GM19193 (cell line): Measurements from ENCODE around the gene NCAM2.

Experiments
- POLR2A ChIP-seq: IDR thresholded peaks from 4 replicates; pipeline ENCODE4 v1.6.1; 2011; ENCODE audit not compliant: insufficient read depth, insufficient read length; ENCODE audit errors: extremely low read depth

NCAM2 gene

DNA sequence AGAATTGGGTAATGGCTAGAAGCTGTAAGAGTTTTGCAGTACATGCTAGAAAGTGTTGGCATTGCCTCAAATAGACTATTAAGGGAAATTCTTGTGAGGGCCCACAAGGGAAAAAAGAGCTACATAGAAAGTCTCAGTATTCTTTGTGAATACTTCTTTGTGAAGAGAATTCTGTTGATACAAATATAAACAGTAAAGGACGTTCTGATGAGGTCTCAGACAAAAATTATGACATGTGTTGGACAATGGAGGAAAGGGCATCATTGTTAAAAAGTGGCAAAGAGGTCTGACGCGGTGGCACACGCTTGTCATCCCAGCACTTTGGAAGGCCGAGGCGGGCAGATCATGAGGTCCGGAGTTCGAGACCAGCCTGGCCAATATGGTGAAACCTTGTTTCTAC, 458.9 kb downstream of the NCAM2 start:
- no peak for TF ChIP-seq POLR2A

DNA sequence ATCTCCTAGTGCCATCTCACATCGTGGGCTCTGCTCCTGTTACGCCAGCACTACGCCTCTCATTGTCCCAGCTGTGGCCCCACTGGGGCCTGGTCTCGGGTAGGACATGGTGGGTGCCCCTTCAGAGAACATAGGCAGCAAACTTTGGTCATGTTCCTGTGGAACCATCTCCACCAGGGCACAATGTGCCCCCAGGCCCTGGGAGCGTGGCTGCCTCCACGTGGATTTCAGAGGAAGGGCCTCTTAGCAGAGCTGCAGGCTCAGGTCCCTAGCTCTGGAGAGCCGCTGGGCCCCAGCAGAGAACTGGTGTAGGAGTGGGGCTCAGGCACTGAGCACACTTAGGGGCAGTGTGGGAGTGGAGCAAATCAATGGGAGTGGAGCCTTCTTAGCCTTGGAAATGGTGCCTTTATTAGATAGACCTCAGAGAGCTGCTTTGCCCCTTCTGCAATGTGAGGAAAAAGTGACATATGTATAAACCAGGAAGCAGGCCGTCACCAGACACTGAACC, 460.0 kb downstream of the NCAM2 start:
- no peak for TF ChIP-seq POLR2A

DNA sequence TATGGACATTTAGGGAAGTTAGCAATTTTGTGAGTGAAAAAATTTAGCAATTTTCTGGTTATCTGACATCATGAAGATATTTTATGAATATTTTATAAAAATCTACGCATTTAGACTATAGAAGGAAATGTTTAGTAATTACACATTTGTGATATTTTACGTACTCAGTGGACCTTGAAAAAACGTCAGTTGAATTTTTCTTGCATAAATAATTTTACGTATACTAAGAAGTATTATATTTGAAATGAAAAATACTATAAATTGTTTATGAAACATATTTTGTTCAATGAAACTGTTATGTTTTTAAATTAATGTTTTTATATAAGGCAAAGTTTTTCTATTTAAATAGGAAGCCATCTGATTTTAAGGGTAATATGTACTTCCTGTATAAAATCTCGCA, 462.8 kb downstream of the NCAM2 start:
- TF ChIP-seq POLR2A: no peak

DNA sequence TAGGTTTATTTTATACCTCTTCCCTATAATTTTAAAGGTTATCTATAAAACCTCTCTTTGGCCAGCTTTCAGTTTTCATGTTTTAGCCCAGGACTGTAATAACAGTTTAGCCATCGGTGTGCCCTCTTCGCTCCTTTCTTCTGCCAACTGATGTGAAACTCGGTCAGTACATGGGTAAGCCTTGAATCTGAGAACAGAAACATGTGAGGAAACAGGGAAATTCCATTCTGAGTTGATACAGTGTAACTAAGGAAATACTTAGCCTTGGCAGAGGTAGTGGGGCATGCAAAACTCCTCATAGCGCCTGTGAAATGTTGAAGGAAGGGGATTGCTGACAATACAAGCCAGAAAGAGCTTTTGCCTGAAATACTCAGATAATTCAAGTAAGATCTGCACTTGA, 465.2 kb downstream of the NCAM2 start:
- no peak for TF ChIP-seq POLR2A

DNA sequence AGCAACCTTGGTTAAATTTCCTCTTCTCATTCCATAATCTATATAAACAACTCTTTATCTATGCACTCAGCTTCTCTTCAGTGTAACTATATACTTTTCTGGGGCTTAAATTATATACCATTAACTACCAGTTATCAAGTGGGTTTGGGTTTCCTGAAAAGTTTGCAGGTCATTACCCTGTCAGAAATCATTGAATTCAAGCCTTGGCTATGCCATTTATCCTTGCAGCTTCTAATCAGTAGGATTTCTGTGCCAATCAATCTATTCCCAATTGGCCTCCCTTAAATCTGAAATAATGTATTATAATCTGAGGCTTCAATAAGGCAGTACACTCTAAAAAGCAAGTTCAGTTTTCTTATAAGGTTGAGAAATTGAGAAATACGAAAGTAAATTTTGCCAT, 466.5 kb downstream of the NCAM2 start:
- no peak for TF ChIP-seq POLR2A

DNA sequence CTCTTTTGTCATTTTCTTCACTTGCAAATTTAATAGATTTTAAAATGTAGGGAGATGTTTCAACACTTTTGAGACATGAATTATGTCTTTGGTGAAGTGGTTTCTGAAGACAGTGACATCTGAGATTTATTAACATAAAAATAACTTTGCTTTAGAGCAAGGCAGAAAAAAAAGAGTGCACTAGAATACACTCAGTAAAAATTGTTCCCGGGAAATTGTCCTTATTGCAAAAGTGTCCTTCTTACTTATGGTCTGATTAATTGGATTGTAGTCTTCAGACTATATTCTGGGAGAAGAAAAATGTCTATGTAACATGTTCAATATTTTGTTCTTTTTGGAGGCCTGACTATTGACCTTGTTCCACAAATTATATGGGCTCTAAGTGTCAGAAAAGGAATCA, 468.5 kb downstream of the NCAM2 start:
- TF ChIP-seq POLR2A: no peak

DNA sequence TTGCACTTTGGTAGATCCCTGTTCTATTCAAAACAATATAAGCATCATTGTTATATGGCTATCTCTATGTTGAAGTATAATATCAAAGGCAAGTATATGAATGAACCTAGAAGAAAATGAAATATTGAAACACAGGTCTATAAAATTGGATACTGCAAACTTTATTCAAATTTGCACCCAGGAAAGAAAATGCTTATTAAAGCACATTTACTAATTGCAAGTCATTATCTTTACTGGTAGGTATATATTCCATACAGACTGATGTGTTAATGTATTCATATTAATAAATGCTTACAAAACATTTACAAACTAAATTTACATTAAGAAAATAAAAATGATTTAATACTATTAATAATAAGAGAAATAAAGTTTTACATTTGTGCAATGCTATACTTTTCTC, 469.8 kb downstream of the NCAM2 start:
- TF ChIP-seq POLR2A: no peak

DNA sequence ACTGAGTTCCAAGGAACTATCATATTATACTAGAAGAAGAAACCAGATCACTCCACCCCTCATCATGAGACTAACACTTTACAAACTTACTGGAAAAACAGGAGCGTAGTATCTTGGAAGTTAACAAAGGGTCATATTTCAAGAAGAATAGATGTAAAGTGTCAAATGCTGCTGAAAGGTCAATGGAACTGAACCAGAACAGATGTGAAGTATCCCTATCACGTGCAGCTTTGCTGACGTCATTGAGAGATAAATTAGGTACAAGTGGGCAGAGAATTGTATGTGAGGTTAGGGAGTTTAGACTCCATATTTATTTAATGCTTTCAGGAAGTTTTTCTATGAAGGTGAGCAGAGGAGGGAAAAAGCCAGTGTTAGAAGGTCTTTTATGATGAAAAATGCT, 483.0 kb downstream of the NCAM2 start:
- no peak for TF ChIP-seq POLR2A

DNA sequence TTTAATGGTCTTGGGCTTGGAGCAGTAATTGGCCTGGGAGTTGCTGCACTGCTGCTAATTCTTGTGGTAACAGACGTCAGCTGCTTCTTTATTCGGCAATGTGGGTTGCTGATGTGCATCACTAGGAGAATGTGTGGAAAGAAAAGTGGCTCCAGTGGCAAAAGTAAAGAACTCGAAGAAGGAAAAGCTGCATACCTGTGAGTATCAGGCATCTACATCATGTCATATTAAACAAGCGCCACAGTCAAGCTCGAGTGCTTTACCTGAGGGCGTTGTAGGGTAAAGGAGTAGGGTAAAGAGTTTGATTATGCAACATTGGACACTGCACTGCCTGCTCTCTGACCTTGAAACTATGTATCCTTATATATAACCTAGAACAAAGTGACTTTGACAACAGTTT, 510.6 kb downstream of the NCAM2 start:
- no peak for TF ChIP-seq POLR2A

DNA sequence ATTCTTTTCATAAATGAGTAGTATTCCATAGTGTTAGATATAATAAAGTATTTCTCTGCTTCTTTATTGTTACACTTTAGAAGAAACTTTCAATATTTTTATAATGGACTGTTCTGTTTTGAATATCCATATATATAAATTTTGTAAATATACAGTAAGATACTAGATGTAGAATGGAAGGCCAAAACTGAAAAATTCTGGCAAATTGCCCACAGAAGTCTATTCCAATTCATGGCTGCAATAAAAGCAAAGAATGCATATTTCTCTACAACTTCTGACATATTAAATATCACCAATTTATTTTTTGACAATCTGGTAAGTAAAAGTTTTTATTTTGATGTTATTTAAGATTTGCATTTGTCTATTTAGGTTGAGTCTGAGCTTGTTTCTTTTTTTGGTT, 532.5 kb downstream of the NCAM2 start:
- no peak for TF ChIP-seq POLR2A

DNA sequence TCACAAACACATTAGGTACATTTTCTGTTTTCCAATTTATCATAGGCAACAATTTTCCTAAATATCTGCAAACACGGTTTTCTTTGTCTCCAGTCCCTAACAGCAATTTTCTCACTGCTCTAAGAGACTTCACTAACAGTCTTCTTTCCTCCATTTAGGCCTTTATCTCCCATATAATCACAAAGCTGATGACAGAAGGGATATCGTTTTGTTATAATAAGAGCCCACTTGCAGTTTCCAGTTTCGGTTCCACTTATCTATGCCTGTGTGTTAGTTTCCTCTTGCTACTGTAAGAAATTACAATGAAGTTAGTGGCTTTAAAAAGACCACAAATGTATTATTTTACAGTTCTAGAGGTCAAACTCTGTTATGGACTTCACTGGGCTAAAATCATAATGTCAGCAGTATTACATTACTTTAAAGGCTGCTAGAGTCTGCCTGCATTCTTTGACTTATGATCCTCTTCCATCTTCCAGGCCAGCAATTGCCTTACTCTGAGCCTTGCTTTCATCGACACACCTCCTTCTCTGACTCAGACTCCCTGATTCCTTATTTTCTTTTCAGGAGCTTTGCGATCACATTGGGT, 549.3 kb downstream of the NCAM2 start:
- no peak for TF ChIP-seq POLR2A

DNA sequence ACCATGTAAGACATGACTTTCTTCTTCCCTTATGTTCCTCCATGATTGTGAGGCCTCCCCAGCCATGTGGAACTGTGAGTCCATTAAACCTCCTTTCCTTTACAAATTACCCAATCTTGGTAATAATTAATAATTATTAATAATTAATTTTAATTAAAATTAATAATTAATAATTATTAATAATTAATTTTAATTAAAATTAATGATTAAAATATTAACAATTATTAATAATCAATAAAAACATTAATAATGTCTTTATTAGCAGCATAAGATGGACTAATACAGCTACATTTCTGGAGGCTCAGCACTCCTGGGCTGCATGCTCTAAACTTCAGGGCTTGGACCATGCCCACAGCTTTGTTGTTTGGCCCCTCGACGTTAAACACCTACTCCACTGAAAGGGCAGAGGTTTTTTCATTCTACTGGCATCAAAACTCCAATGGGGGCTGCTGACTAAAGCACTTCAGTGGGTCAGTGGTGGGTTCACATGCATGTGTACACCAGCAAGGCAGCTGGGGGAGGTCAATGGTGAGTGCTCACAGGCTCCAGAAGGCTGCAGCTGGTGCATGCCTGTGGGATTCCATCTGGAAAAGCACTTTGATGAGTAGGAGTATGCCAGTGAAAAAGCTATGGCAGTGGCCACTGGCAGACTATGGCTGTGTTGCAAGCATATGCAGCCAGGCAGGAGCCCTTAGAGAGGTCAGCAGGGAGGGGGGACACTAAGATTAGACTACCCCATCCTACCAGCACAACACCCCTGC, 561.3 kb downstream of the NCAM2 start:
- no peak for TF ChIP-seq POLR2A
